Esophagus muscularis mucosa (tissue), 3 donors: ENCODE measurements around the gene FDX2.

Experiments
- POLR2A ChIP-seq: fragments of 450-650 bp; IDR thresholded peaks from one replicate; pipeline ENCODE4 v1.6.1; 2017; ENCODE audit warnings: antibody characterized with exemption, moderate library complexity, mild to moderate bottlenecking, low read depth
- POLR2AphosphoS5 ChIP-seq, 2 donors: sonication (generic); formaldehyde crosslinking; IDR thresholded peaks; one replicate each; pipeline ENCODE4 v1.6.1; 2017; ENCODE audit warnings: antibody characterized with exemption in 2 of 2
- TF ChIP-seq, protein P1 (sequence below), 3 experiments: fragments of 200-600 bp in 2 of 3; fragments of 450-650 bp in 1 of 3; sonication (generic) in 2 of 3; IDR thresholded peaks; one replicate each; pipeline ENCODE4 v1.5.1; 2017 to 2019; ENCODE audit warnings: antibody characterized with exemption in 3 of 3, mild to moderate bottlenecking in 2 of 3, moderate library complexity in 1 of 3

DNA sequence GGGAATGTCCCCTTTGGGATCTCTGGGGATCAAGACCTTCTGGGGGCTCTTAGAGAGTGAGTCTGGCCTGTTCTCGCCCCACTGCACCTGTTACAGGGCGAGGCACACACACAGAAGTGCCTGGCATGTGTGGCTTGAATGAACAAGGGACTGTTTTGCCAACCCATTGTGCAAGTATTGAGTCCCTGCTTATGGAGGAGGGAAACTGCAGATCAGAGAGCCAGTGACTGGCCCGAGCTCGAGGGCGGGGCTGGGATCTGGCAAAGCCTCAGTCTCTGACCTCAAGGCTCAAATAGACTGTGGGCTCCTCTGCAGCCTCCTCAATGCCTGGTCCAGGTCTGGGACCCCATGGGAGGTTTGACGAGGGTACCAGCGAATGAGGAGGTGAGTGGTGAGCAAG, 12.0 kb upstream of the FDX2 start:
- TF ChIP-seq, protein P1, sequence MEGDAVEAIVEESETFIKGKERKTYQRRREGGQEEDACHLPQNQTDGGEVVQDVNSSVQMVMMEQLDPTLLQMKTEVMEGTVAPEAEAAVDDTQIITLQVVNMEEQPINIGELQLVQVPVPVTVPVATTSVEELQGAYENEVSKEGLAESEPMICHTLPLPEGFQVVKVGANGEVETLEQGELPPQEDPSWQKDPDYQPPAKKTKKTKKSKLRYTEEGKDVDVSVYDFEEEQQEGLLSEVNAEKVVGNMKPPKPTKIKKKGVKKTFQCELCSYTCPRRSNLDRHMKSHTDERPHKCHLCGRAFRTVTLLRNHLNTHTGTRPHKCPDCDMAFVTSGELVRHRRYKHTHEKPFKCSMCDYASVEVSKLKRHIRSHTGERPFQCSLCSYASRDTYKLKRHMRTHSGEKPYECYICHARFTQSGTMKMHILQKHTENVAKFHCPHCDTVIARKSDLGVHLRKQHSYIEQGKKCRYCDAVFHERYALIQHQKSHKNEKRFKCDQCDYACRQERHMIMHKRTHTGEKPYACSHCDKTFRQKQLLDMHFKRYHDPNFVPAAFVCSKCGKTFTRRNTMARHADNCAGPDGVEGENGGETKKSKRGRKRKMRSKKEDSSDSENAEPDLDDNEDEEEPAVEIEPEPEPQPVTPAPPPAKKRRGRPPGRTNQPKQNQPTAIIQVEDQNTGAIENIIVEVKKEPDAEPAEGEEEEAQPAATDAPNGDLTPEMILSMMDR (IDR thresholded peaks at IDR 0.05): no peak
- TF ChIP-seq POLR2A (no peak), POLR2AphosphoS5 (IDR thresholded peaks at IDR 0.05) (no peak)
